ENCODE data around the gene HP. TPM values are rescaled to one million over a fixed set of nuclear protein-coding genes. Genes with fewer than 3 reads are reported as not detected.
"Not testable (repeated sequence)": the region's sequence is repeated elsewhere in the genome, so short reads cannot be mapped to it uniquely, and the experiment has no call there.

HP gene
- total RNA-seq, 2 experiments from 2014 or later = not detected

GRCh38 chr16:72049110-72049509 is 5.2 kb upstream of the HP start:
- no peaks in the 10 kb centered on the region for H3K27me3 Mint-ChIP-seq (ENCODE audit: low read depth)
- H3K9me3 Mint-ChIP-seq (ENCODE audit: insufficient read depth) = peaks cover 4% of the 10 kb centered on the region
- H3K36me3 Mint-ChIP-seq (ENCODE audit: low read depth) = no peaks in the 10 kb centered on the region
- ChIA-PET CTCF (no interaction called here), POLR2A (no interaction called here)
- ATAC-seq (no peak), DNase-seq (no peak)
- no peak overlapping the region for H3K27ac Mint-ChIP-seq
- no peaks in the 10 kb centered on the region for H3K4me1 Mint-ChIP-seq (ENCODE audit: low read depth)
- H3K4me3 Mint-ChIP-seq = no peak overlapping the region

DNA sequence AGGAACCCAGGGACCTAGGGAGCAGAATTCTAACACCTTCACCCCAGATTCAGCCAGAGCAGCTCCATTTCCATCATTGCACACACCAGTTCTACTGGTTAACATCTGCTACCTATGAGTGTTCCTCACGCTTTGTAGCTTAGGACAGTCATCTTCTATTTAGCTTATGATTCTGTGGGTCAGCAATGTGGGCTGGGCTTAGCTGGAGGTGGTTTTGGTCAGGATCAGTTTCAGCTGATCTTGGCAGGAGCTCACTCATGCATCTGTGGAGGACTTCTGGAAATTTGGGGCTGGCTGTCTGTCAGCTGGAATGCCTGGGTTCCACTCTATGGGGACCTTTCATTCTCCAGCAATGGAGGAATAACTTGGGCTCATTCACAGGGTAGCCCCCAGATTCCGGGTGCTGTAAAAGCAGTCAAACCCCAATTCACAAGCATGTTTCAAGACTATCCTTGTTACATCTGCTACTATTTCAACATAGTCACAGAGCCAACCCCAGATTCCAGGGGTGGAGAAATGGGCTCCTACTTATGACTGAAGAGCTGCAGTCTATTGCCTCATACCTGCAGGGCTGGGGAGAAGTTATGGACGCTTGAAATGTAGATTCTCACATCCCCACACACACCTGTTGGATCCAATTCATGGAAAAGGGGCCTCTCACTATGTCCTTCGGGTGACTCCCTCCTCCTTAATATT is 3.4 kb upstream of the HP start:
- H3K27me3 Mint-ChIP-seq (ENCODE audit: low read depth) = no peaks in the 10 kb centered on the region
- H3K4me1 Mint-ChIP-seq (ENCODE audit: low read depth) = no peaks in the 10 kb centered on the region
- H3K27ac Mint-ChIP-seq = no peak overlapping the region
- CTCF ChIA-PET = no interaction called here
- POLR2A ChIA-PET = no interaction called here
- H3K9me3 Mint-ChIP-seq (ENCODE audit: insufficient read depth) = peaks cover 4% of the 10 kb centered on the region
- ATAC-seq = no peak
- no peak for DNase-seq
- no peak overlapping the region for H3K4me3 Mint-ChIP-seq
- H3K36me3 Mint-ChIP-seq (ENCODE audit: low read depth) = no peaks in the 10 kb centered on the region

- H3K27me3 Mint-ChIP-seq (ENCODE audit: low read depth) = no peaks in the 10 kb centered on the region
Measured at GRCh38 chr16:72051818-72052217, 2.5 kb upstream of the HP start.

DNA sequence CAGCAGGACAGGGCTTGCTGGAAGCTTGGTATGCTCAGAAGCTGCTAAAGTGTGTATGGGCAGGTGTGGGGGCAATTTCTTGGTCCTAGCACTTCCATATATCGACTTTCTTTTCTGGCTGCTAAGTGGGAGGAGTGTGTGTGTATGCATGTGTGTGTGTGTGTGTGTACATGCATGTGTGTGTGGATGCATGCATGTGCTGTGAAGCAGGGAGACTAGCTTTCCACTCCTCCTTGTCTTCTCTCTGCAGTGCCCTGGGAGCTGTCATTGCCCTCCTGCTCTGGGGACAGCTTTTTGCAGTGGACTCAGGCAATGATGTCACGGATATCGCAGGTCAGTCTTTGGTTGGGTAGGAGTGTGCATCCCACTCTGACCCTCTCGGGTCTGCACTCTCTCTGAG is 1.6 kb downstream of the HP start:
- DNase-seq (no peak), ATAC-seq (no peak)
- H3K4me3 Mint-ChIP-seq = no peak overlapping the region
- no peak overlapping the region for H3K27ac Mint-ChIP-seq
- ChIA-PET POLR2A (no interaction called here), CTCF (interaction anchor here (0.6 kb wide), 1 partner anchor 445 kb away, joined by 3 read pairs; no protein-coding TSS in a partner anchor)
- no peaks in the 10 kb centered on the region for H3K36me3 Mint-ChIP-seq (ENCODE audit: low read depth)
- H3K4me1 Mint-ChIP-seq (ENCODE audit: low read depth) = no peaks in the 10 kb centered on the region
- no peaks in the 10 kb centered on the region for H3K27me3 Mint-ChIP-seq (ENCODE audit: low read depth)
- H3K9me3 Mint-ChIP-seq (ENCODE audit: insufficient read depth) = no peaks in the 10 kb centered on the region

More at GRCh38 chr16:72051818-72052217, 2.5 kb upstream of the HP start:
- H3K27ac Mint-ChIP-seq = no peak overlapping the region
- no peak for DNase-seq
- H3K4me1 Mint-ChIP-seq (ENCODE audit: low read depth) = no peaks in the 10 kb centered on the region
- CTCF ChIA-PET = no interaction called here
- H3K36me3 Mint-ChIP-seq (ENCODE audit: low read depth) = no peaks in the 10 kb centered on the region
- ATAC-seq = no peak
- POLR2A ChIA-PET = no interaction called here
- H3K4me3 Mint-ChIP-seq = no peak overlapping the region
- peaks cover 4% of the 10 kb centered on the region for H3K9me3 Mint-ChIP-seq (ENCODE audit: insufficient read depth)

- H3K27me3 Mint-ChIP-seq (ENCODE audit: low read depth); ATAC-seq; H3K36me3 Mint-ChIP-seq (ENCODE audit: low read depth); H3K9me3 Mint-ChIP-seq (ENCODE audit: insufficient read depth); CTCF ChIA-PET; H3K4me1 Mint-ChIP-seq (ENCODE audit: low read depth); H3K4me3 Mint-ChIP-seq; DNase-seq; POLR2A ChIA-PET; H3K27ac Mint-ChIP-seq: not testable (repeated sequence)
Measured at GRCh38 chr16:72057313-72057712, 3.0 kb downstream of the HP start.

GRCh38 chr16:72059060-72059459 is 4.8 kb downstream of the HP start:
- POLR2A ChIA-PET; DNase-seq; H3K36me3 Mint-ChIP-seq (ENCODE audit: low read depth); H3K4me1 Mint-ChIP-seq (ENCODE audit: low read depth); H3K9me3 Mint-ChIP-seq (ENCODE audit: insufficient read depth); H3K4me3 Mint-ChIP-seq; CTCF ChIA-PET; ATAC-seq; H3K27me3 Mint-ChIP-seq (ENCODE audit: low read depth); H3K27ac Mint-ChIP-seq: not testable (repeated sequence)

- Mint-ChIP-seq H3K4me3 (no peak overlapping the region), H3K36me3 (ENCODE audit: low read depth) (no peaks in the 10 kb centered on the region)
Measured at GRCh38 chr16:72060405-72060804, 6.1 kb downstream of the HP start.

GRCh38 chr16:72061564-72061963 is 7.3 kb downstream of the HP start:
- Mint-ChIP-seq H3K27me3 (ENCODE audit: low read depth) (no peaks in the 10 kb centered on the region), H3K4me3 (no peak overlapping the region), H3K36me3 (ENCODE audit: low read depth) (no peaks in the 10 kb centered on the region), H3K4me1 (ENCODE audit: low read depth) (no peaks in the 10 kb centered on the region), H3K9me3 (ENCODE audit: insufficient read depth) (no peaks in the 10 kb centered on the region), H3K27ac (no peak overlapping the region)
- POLR2A ChIA-PET = no interaction called here
- CTCF ChIA-PET = interaction anchor here (0.9 kb wide), 1 partner anchor 10 kb away, joined by 3 read pairs; no protein-coding TSS in a partner anchor
- ATAC-seq (no peak), DNase-seq (no peak)

More at GRCh38 chr16:72060405-72060804, 6.1 kb downstream of the HP start:
- ATAC-seq (no peak), DNase-seq (no peak)
- Mint-ChIP-seq H3K27ac (no peak overlapping the region), H3K9me3 (ENCODE audit: insufficient read depth) (no peaks in the 10 kb centered on the region), H3K4me1 (ENCODE audit: low read depth) (no peaks in the 10 kb centered on the region), H3K27me3 (ENCODE audit: low read depth) (no peaks in the 10 kb centered on the region)
- ChIA-PET POLR2A (no interaction called here), CTCF (no interaction called here)

- no peak for DNase-seq
- Mint-ChIP-seq H3K36me3 (ENCODE audit: low read depth) (no peaks in the 10 kb centered on the region), H3K27me3 (ENCODE audit: low read depth) (no peaks in the 10 kb centered on the region), H3K4me1 (ENCODE audit: low read depth) (no peaks in the 10 kb centered on the region), H3K9me3 (ENCODE audit: insufficient read depth) (no peaks in the 10 kb centered on the region), H3K4me3 (no peak overlapping the region), H3K27ac (no peak overlapping the region)
- CTCF ChIA-PET = no interaction called here
- ATAC-seq = no peak
- POLR2A ChIA-PET = no interaction called here
Measured at GRCh38 chr16:72064361-72064894, 10.1 kb downstream of the HP start.

DNA sequence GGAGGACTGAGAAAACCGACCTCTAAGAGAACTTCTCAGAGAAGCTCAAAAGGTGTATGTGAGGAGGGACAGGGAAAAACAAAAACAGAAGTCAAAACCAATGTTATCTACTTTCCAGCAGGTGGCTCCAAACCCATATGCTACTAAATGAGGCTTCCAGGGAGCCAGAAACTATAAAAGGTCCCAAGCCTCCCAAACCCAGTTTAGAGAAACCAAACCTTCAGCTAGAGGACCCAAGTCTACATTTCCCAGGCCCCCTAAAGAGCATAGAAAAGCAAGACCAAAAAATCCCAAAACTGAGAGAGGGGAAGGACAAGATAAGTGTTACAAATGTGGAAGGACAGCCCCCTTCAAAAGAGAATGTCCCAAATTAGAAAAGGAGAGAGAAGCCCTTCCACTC is 12.4 kb downstream of the HP start:
- POLR2A ChIA-PET = interaction anchor here (2.1 kb wide), 1 partner anchor 27 kb away, joined by 6 read pairs; the partner anchor contains the start of genes DHX38 and TXNL4B
- Mint-ChIP-seq H3K36me3 (ENCODE audit: low read depth) (no peaks in the 10 kb centered on the region), H3K4me3 (no peak overlapping the region), H3K27me3 (ENCODE audit: low read depth) (no peaks in the 10 kb centered on the region), H3K9me3 (ENCODE audit: insufficient read depth) (no peaks in the 10 kb centered on the region), H3K27ac (no peak overlapping the region), H3K4me1 (ENCODE audit: low read depth) (no peaks in the 10 kb centered on the region)
- ATAC-seq (no peak), DNase-seq (peak; percentile 22)
- CTCF ChIA-PET = interaction anchor here (0.7 to 2.0 kb wide), 11 partner anchors 9 to 400 kb away, joined by 3 to 25 read pairs (median 4); partner anchors contain the start of genes DHX38 and TXNL4B

GRCh38 chr16:72068930-72069329 is 14.6 kb downstream of the HP start:
- no peaks in the 10 kb centered on the region for H3K27me3 Mint-ChIP-seq (ENCODE audit: low read depth)
- POLR2A ChIA-PET = interaction anchor here (0.6 kb wide), 1 partner anchor 122 kb away, joined by 3 read pairs; no protein-coding TSS in a partner anchor
- DNase-seq = no peak
- no peaks in the 10 kb centered on the region for H3K9me3 Mint-ChIP-seq (ENCODE audit: insufficient read depth)
- no peaks in the 10 kb centered on the region for H3K36me3 Mint-ChIP-seq (ENCODE audit: low read depth)
- no peak overlapping the region for H3K27ac Mint-ChIP-seq
- H3K4me1 Mint-ChIP-seq (ENCODE audit: low read depth) = no peaks in the 10 kb centered on the region
- H3K4me3 Mint-ChIP-seq = no peak overlapping the region
- CTCF ChIA-PET = interaction anchor here (0.8 kb wide), 1 partner anchor 31 kb away, joined by 4 read pairs; no protein-coding TSS in a partner anchor
- ATAC-seq = no peak

DNA sequence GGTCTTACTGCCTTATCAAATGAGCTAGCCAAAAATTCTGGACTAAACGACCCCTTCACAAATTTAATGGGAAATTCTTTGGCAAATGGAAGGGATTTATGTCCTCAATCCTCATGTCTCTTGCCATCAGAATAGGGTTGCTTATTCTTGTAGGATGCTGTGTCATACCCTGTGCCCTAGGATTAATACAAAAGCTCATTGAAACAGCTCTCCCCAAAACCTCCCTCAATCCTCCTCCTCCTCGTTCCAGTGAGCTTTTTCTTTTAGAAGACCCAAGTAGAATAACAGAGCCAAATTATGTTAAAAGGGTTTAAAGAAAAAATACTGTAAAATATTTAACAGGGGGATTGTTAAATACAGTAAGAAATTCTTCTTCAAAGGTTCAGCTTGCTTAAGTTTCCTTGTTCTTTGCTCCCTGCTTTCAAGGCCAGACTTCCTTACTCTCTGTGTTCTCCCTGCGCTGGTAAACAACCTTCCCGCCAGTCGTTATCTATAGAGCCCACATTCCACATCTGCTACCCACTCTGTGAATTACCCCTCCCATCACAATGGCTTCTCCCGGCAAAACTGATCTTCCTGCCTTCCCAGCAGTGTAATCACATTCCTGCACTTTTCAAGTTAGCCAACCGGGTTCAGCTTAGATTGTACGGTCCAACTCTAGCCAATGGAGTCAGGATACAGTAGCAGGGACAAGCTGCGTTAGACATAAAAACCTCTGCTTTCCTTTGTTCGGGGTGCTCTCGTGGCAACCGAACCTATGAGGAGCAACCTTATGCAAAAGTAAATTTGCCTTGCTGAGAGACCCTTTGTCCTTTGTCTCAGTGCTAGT is 18.4 kb downstream of the HP start:
- ATAC-seq = no peak
- DNase-seq = no peak
- CTCF ChIA-PET = interaction anchor here (1.8 kb wide), 1 partner anchor 11 kb away, joined by 3 read pairs; no protein-coding TSS in a partner anchor
- Mint-ChIP-seq H3K27ac (no peak overlapping the region), H3K9me3 (ENCODE audit: insufficient read depth) (no peaks in the 10 kb centered on the region), H3K27me3 (ENCODE audit: low read depth) (no peaks in the 10 kb centered on the region), H3K36me3 (ENCODE audit: low read depth) (no peaks in the 10 kb centered on the region), H3K4me3 (no peak overlapping the region), H3K4me1 (ENCODE audit: low read depth) (no peaks in the 10 kb centered on the region)
- POLR2A ChIA-PET = no interaction called here

Data from activated CD8-positive, alpha-beta T cell treated with anti-CD3 and anti-CD28 coated beads, Interleukin-2, amount 10 ng/mL, durations not matched to agents 7 days and 5 days (primary cell).